Measurements from ENCODE around the gene CARD9. TPM values are rescaled to one million over a fixed set of nuclear protein-coding genes. Genes with fewer than 3 reads are reported as not detected.

Gene CARD9
- total RNA-seq, 4 donors from 2014 or later: 2.4 to 4.2 (median 3.2) TPM

- intact Hi-C loops (cut with DNase I; ENCODE audit: low total_unique reads): no loop called here
- TF ChIP-seq CTCF (IDR thresholded peaks at IDR 0.05) (no peak), POLR2A (IDR thresholded peaks at IDR 0.05) (no peak)
- WGBS, 2 donors: 70 to 75% methylated on average over 14 of the region's 14 CpGs
Observed at GRCh38 chr9:136389396-136389795, 15.9 kb upstream of the CARD9 start.

GRCh38 chr9:136387217-136387616 lies 13.7 kb upstream of the CARD9 start:
- H3K4me3 ChIP-seq (ENCODE audit: low read depth, poor library complexity, severe bottlenecking): no peak overlapping the region
- TF ChIP-seq POLR2A (IDR thresholded peaks at IDR 0.05) (no peak), CTCF (IDR thresholded peaks at IDR 0.05) (no peak)
- 92 to 97% methylated on average over 19 of the region's 19 CpGs for WGBS, 2 donors
- intact Hi-C loops (cut with DNase I; ENCODE audit: low total_unique reads): no loop called here
- DNase-seq (ENCODE audit: low spot score in 2 of 2): no peak

More at GRCh38 chr9:136389396-136389795, 15.9 kb upstream of the CARD9 start:
- no peak overlapping the region for H3K4me3 ChIP-seq (ENCODE audit: low read depth, poor library complexity, severe bottlenecking)
- DNase-seq (ENCODE audit: low spot score in 2 of 2): no peak

GRCh38 chr9:136386018-136386417 lies 12.5 kb upstream of the CARD9 start:
- 87 to 91% methylated on average over 13 of the region's 13 CpGs for WGBS, 2 donors
- no peak for DNase-seq (ENCODE audit: low spot score in 2 of 2)
- TF ChIP-seq POLR2A (IDR thresholded peaks at IDR 0.05) (no peak), CTCF (IDR thresholded peaks at IDR 0.05) (no peak)

GRCh38 chr9:136385015-136385414 lies 11.5 kb upstream of the CARD9 start:
- WGBS, 2 donors: 92 to 94% methylated on average over 11 of the region's 11 CpGs
- no peak overlapping the region for H3K4me3 ChIP-seq (ENCODE audit: low read depth, poor library complexity, severe bottlenecking)
- TF ChIP-seq POLR2A (IDR thresholded peaks at IDR 0.05) (no peak), CTCF (IDR thresholded peaks at IDR 0.05) (no peak)
- DNase-seq (ENCODE audit: low spot score in 2 of 2): no peak
- intact Hi-C loops (cut with DNase I; ENCODE audit: low total_unique reads): no loop called here

More at GRCh38 chr9:136386018-136386417, 12.5 kb upstream of the CARD9 start:
- intact Hi-C loops (cut with DNase I; ENCODE audit: low total_unique reads): no loop called here
- H3K4me3 ChIP-seq (ENCODE audit: low read depth, poor library complexity, severe bottlenecking): no peak overlapping the region

- DNase-seq (ENCODE audit: low spot score in 2 of 2): no peak
- intact Hi-C loops (cut with DNase I; ENCODE audit: low total_unique reads): no loop called here
- no peak for TF ChIP-seq CTCF (IDR thresholded peaks at IDR 0.05)
- no peak for TF ChIP-seq POLR2A (IDR thresholded peaks at IDR 0.05)
- H3K4me3 ChIP-seq (ENCODE audit: low read depth, poor library complexity, severe bottlenecking): no peak overlapping the region
- 96 to 97% methylated on average over 16 to 20 of the region's 20 CpGs for WGBS, 2 donors
Observed at GRCh38 chr9:136383436-136383835, 10.0 kb upstream of the CARD9 start.

GRCh38 chr9:136381966-136382513 lies 8.6 kb upstream of the CARD9 start:
- DNase-seq (ENCODE audit: low spot score in 2 of 2): no peak
- WGBS, 2 donors: 77 to 82% methylated on average over 10 to 15 of the region's 25 CpGs

More at GRCh38 chr9:136381966-136382513, 8.6 kb upstream of the CARD9 start:
- TF ChIP-seq CTCF (IDR thresholded peaks at IDR 0.05): no peak
- no peak for TF ChIP-seq POLR2A (IDR thresholded peaks at IDR 0.05)
- intact Hi-C loops (cut with DNase I; ENCODE audit: low total_unique reads): no loop called here
- H3K4me3 ChIP-seq (ENCODE audit: low read depth, poor library complexity, severe bottlenecking): no peak overlapping the region
